HepG2 (cell line): ENCODE measurements around the gene ELF1. TPM values are rescaled to one million over a fixed set of nuclear protein-coding genes. Genes with fewer than 3 reads are reported as not detected.
A peak's percentile ranks its signal among the peaks of the same experiment; 100 is the strongest.

Source experiments
- ATAC-seq: fragments of 200-7000 bp; cut with Tn5 transposase; 3 replicates; pipeline ENCODE4 v1.9.1; 2020; ENCODE audit warnings: mild to moderate bottlenecking, moderate library complexity
- BruUV-seq: library from RNA; stranded (reverse); fragments of 400-500 nt; replicated peaks from 2 replicates; lab custom pipeline; 2021; lab: Mats Ljungman, UMichigan
- CTCF ChIA-PET: fragments of 300-600 bp; formaldehyde crosslinking; extraction: SDS; loops from one replicate; lab custom pipeline; 2021; ENCODE audit warnings: low total read pairs, inconsistent platforms, low intra/inter-chr PET ratio; lab: Yijun Ruan, JAX
- POLR2A ChIA-PET: fragments of 350-600 bp; sonication (Branson Sonifier 250); formaldehyde crosslinking; loops from one replicate; lab custom pipeline; 2020; ENCODE audit warnings: antibody characterized with exemption, inconsistent platforms; lab: Yijun Ruan, JAX
- DNase-seq: peaks from one replicate; pipeline ENCODE4 v3.0.0-alpha.2; 2015; ENCODE audit warnings: low spot score
- FAIRE-seq: peaks from 3 replicates; lab custom pipeline; 2011; peaks lifted over from hg19 to GRCh38; lab: Jason Lieb, UNC
- H2AFZ ChIP-seq: one replicate; pipeline ENCODE4 v1.6.1; 2011; ENCODE audit warnings: low read length, inconsistent platforms
- H3K27ac ChIP-seq: fragments of 300-600 bp; 3 replicates; pipeline ENCODE4 v1.8.0; 2011; ENCODE audit warnings: mixed run types, mild to moderate bottlenecking, mixed read lengths, low read length, inconsistent platforms; ENCODE audit not compliant: insufficient read depth; ENCODE audit errors: extremely low read length
- H3K27me3 ChIP-seq, 2 experiments: fragments of 200-600 bp in 1 of 2; 2 replicates in 1 of 2; 3 replicates in 1 of 2; pipeline versions ENCODE4 v1.6.0 to v1.8.0; 2011; ENCODE audit warnings: low read length in 2 of 2, mild to moderate bottlenecking in 2 of 2, moderate library complexity in 2 of 2, inconsistent platforms in 1 of 2; ENCODE audit not compliant: insufficient read depth in 2 of 2, control insufficient read depth in 1 of 2
- H3K36me3 ChIP-seq, 2 experiments: fragments of 200-600 bp in 1 of 2; replicated peaks in 1 of 2; 2 replicates in 1 of 2; 3 replicates in 1 of 2; pipeline versions ENCODE4 v1.5.1 to v1.8.0; 2011; ENCODE audit warnings: low read length in 2 of 2, inconsistent platforms in 1 of 2; ENCODE audit not compliant: insufficient read depth in 2 of 2, control insufficient read depth in 1 of 2
- H3K4me1 ChIP-seq: 2 replicates; pipeline ENCODE4 v1.5.1; 2012; ENCODE audit warnings: low read length, inconsistent platforms; ENCODE audit not compliant: insufficient read depth
- H3K4me2 ChIP-seq: 2 replicates; pipeline ENCODE4 v1.6.0; 2011; ENCODE audit warnings: low read depth, low read length, inconsistent platforms
- H3K4me3 ChIP-seq, 3 experiments: fragments of 200-600 bp in 1 of 3; sonication (generic), shearing (Covaris generic) in 1 of 3; replicated peaks in 1 of 3; 2 replicates each; pipeline ENCODE4 v1.5.1; 2011 to 2016; ENCODE audit warnings: low read length in 3 of 3, inconsistent platforms in 2 of 3, low read depth in 2 of 3, mild to moderate bottlenecking in 2 of 3, control low read depth in 1 of 3, mixed read lengths in 1 of 3; ENCODE audit not compliant: insufficient read depth in 1 of 3
- H3K79me2 ChIP-seq: one replicate; pipeline ENCODE4 v1.6.1; 2011; ENCODE audit warnings: low read length, inconsistent platforms; ENCODE audit not compliant: insufficient read depth
- H3K9ac ChIP-seq: 2 replicates; pipeline ENCODE4 v1.6.0; 2011; ENCODE audit warnings: mild to moderate bottlenecking, low read depth, low read length, inconsistent platforms; ENCODE audit not compliant: insufficient read depth
- H3K9me3 ChIP-seq: 2 replicates; pipeline ENCODE4 v1.5.1; 2012; ENCODE audit warnings: mild to moderate bottlenecking, low read length
- H4K20me1 ChIP-seq: 2 replicates; pipeline ENCODE4 v1.6.0; 2011; ENCODE audit warnings: inconsistent platforms, mild to moderate bottlenecking, low read length, moderate library complexity; ENCODE audit not compliant: insufficient read depth
- ATF7 ChIP-seq, 2 experiments: fragments of 450-650 bp in 1 of 2; sonication (generic) in 1 of 2; formaldehyde crosslinking in 1 of 2; IDR thresholded peaks; 2 replicates each; pipeline versions ENCODE4 v1.4.0 to v1.6.1; 2016 to 2020; ENCODE audit warnings: antibody characterized with exemption in 1 of 2, mild to moderate bottlenecking in 1 of 2, missing genetic modification reagents in 1 of 2
- GFI1 ChIP-seq: sonication (generic); formaldehyde crosslinking; IDR thresholded peaks from 2 replicates; pipeline ENCODE4 v1.5.0; 2020; ENCODE audit warnings: missing genetic modification reagents, mild to moderate bottlenecking, borderline replicate concordance
- ZNF576 ChIP-seq: sonication (generic); formaldehyde crosslinking; IDR thresholded peaks from 2 replicates; pipeline ENCODE4 v1.4.0; 2020; ENCODE audit warnings: mild to moderate bottlenecking, missing genetic modification reagents
- ZNF629 ChIP-seq: sonication (generic); formaldehyde crosslinking; conservative IDR thresholded peaks from 2 replicates; pipeline ENCODE4 v1.5.0; 2020; ENCODE audit warnings: missing genetic modification reagents
- WGBS: methylation state at CpG from one replicate; pipeline ENCODE4 v1.1.6; 2017; ENCODE audit warnings: low lambda C conversion rate; 5-methylcytosine and 5-hydroxymethylcytosine counted together
- in situ Hi-C: cut with HindIII; loops from 2 replicates; pipeline ENCODE4 v1.10.0; 2017; ENCODE audit warnings: low pct_unique_long_range_greater_than_20kb; ENCODE audit not compliant: extremely low pct_ligation_motif_present
- intact Hi-C: fragments of 100-400 bp; cut with micrococcal nuclease; formaldehyde crosslinking; loops from one replicate; pipeline ENCODE4 v1.10.0; 2022; ENCODE audit not compliant: unreplicated experiment
- polyA plus RNA-seq, 8 experiments: library from polyadenylated mRNA; depleted of rRNA in 3 of 8; stranded (reverse) in 7 of 8; unstranded in 1 of 8; fragments of >200 nt; fragmentation: Illumina TruSeq in 4 of 8; extraction: Trizol in 4 of 8; gene quantifications; 2 replicates each; pipeline versions ENCODE4 v1.2.1 to v1.2.3, GENCODE V29; 2011 to 2016; ENCODE audit warnings: low read depth in 4 of 8, missing spikeins in 1 of 8, mixed read lengths in 1 of 8; ENCODE audit not compliant: insufficient read depth in 1 of 8
- total RNA-seq, 5 experiments: library from RNA; depleted of rRNA; stranded (reverse); fragments of >200 nt; fragmentation: Illumina TruSeq; extraction: Trizol; gene quantifications; 2 replicates each; pipeline ENCODE4 v1.2.3, GENCODE V29; 2016; ENCODE audit warnings: low read depth in 1 of 5

Gene ELF1
- total and polyA plus RNA-seq, 2 of the 13 experiments (the other 11 are each of a cell fraction or from before 2014, with no cell fraction given), result 24.6 to 71.5 TPM

DNA sequence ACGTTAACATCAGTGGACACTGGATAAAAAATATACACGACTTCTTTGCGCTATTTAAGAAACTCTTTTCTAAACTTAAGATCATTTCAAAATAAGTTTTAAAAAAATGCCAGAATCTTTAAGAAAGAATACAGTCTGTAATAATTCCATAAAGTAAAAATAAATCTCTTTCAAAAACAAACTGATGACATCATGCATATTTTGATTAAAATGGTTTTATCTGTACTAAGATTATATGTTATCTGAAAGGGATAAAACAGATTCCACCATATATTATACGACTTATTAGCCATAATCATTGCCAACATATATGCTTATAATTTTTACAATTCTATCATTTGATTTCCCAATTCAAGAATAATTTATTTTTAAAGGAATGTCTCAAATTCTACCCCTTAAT lies 15.3 kb upstream of the ELF1 start:
- peaks cover 0 to 7% of the 10 kb centered on the region in 2 experiments; a peak in 1 of 5 replicates for H3K36me3 ChIP-seq
- DNase-seq (no peak), FAIRE-seq (no peak), ATAC-seq (no peak)
- H4K20me1 ChIP-seq, result peaks cover 16% of the 10 kb centered on the region; the same call in 1 of the 2 replicates
- H3K4me3 ChIP-seq, result no peak overlapping the region
- H3K9me3 ChIP-seq, result no peaks in the 10 kb centered on the region
- ChIA-PET POLR2A (no interaction called here), CTCF (no interaction called here)
- TF ChIP-seq GFI1 (CRISPR knock-in tag) (no peak), ATF7 (IDR thresholded peaks at IDR 0.05) (peak; percentile 84), ATF7 (CRISPR knock-in tag; IDR thresholded peaks at IDR 0.05) (no peak)
- in situ Hi-C loops, result no loop called here
- H3K79me2 ChIP-seq, result peaks cover 86% of the 10 kb centered on the region
- H3K27ac ChIP-seq, result no peak overlapping the region
- BruUV-seq, result no TSS peak
- no peaks in the 10 kb centered on the region for H3K27me3 ChIP-seq
- no peak overlapping the region for H2AFZ ChIP-seq
- intact Hi-C loops, result no loop called here
- peaks cover 13% of the 10 kb centered on the region; the same call in 1 of the 2 replicates for H3K4me1 ChIP-seq
- WGBS, result 96% methylated on average over 4 of the region's 4 CpGs
- H3K4me2 ChIP-seq, result no peak overlapping the region
- H3K9ac ChIP-seq, result no peak overlapping the region

GRCh38 chr13:41032691-41033376 lies 13.7 kb upstream of the ELF1 start:
- POLR2A ChIA-PET, result no interaction called here
- CTCF ChIA-PET, result no interaction called here
- Histone ChIP-seq H3K9ac (no peak overlapping the region), H3K4me1 (peaks cover 18% of the 10 kb centered on the region), H3K4me2 (no peak overlapping the region), H3K4me3 (no peak overlapping the region), H2AFZ (no peak overlapping the region), H3K27ac (peak overlapping the region; percentile 6), H3K27me3 (no peaks in the 10 kb centered on the region), H3K9me3 (no peaks in the 10 kb centered on the region), H3K79me2 (peaks cover 87% of the 10 kb centered on the region), H3K36me3 (0 out of 5 replicates have a peak, but pooled peaks cover 0 to 7% of the 10 kb centered on the region in 2 experiments), H4K20me1 (peaks cover 12% of the 10 kb centered on the region)
- ATAC-seq (no peak), DNase-seq (no peak), FAIRE-seq (no peak)
- no peak for TF ChIP-seq ZNF576 (CRISPR knock-in tag)
- TF ChIP-seq ZNF629, result peak; percentile 33; the same call in 1 of the 2 replicates
- intact Hi-C loops, result no loop called here
- in situ Hi-C loops, result no loop called here
- BruUV-seq, result no TSS peak
- WGBS, result 90% methylated on average over 2 of the region's 2 CpGs
